GM18867 (cell line): ENCODE data around the gene GOLGA6L4.
"Not testable (repeated sequence)": the region's sequence is repeated elsewhere in the genome, so short reads cannot be mapped to it uniquely, and the experiment has no call there.

Experiments used
- ATAC-seq: cut with Tn5 transposase; IDR thresholded peaks from one replicate; pipeline ENCODE4 v1.9.1; 2021; ENCODE audit warnings: mild to moderate bottlenecking, moderate library complexity; ENCODE audit not compliant: unreplicated experiment

The GOLGA6L4 gene

GRCh38 chr15:84235573-84235972, at the start of gene GOLGA6L4:
TSS of gene GOLGA6L4 (plus strand) at chr15:84235773. CDS start at chr15:84235835, 62 bp downstream.
- not testable (repeated sequence) for ATAC-seq

DNA sequence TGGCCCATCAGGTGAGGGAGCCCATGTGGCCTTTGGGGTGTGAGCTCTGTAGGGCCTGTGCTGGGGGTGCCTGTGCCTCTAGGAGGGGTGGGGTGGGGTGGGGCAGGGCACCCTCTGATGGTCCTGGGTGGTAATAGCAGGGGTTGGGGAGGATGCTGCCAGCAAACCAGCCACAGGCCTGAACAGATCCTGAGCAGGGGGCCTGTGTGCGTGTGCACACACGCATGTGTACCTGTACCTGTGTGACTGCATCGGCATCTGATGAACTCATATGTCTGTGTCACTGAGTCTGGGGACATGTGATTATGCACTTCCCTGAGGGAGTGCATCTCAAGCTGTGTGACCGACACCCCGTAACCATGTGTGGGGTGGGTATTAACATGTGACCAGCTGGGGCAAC, 42.6 kb upstream of the GOLGA6L4 start:
- not testable (repeated sequence) for ATAC-seq

DNA sequence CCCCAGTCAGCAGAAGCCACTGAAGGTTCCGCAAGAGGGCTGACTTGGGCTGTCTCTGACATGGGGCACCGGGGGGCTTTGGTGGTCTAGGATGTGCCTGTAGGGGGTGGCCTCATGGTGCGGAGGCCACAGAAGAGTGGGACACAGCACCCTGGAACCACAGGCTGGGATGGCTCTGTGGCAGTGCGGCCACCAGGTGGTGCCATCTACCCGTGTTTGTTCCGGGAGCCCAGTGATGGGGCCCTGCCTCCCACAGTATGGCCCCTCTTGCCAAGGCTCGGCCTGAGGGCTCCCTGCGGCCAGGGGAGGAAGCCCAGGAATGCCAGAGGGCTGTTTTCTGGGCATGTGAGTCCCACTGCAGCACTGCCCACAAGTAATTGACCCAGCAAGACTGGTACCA, 40.0 kb upstream of the GOLGA6L4 start:
- ATAC-seq = peak; percentile 78

GRCh38 chr15:84196530-84197188, 38.9 kb upstream of the GOLGA6L4 start:
- ATAC-seq = not testable (repeated sequence)

DNA sequence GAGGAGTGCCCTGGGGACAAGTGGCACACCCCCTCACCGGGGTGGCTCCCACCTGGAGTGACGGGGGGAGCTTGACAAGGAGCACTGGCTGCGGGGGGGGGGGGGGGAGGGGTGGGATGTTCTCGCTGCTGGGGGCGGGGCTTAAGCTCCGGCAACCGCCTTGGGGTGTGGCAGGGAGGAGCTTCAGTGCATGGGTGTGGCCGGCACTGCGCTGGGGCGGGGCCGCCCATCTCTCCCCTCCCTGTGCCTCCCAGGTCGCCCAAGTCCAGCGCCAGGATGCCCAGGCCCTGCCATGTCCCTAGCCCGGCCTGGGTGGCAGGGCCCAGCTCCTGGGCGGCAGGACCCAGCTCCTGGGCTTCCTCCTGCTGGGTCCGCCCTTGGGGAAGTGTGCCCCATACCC, 35.7 kb upstream of the GOLGA6L4 start:
- ATAC-seq = not testable (repeated sequence)

- ATAC-seq = not testable (repeated sequence)
Observed at GRCh38 chr15:84246441-84246840, 10.9 kb downstream of the GOLGA6L4 start.
